ENCODE data around the gene TBC1D14.
"Not testable (repeated sequence)": the region's sequence is repeated elsewhere in the genome, so short reads cannot be mapped to it uniquely, and the experiment has no call there.

The TBC1D14 gene

GRCh38 chr4:6890971-6891370 is 18.7 kb upstream of the TBC1D14 start:
- not testable (repeated sequence) for DNase-seq

GRCh38 chr4:6891436-6892170 is 18.0 kb upstream of the TBC1D14 start:
- no peak for DNase-seq

- no peak for DNase-seq
Measured at GRCh38 chr4:6892190-6892908, 17.3 kb upstream of the TBC1D14 start.

- DNase-seq = no peak
Measured at GRCh38 chr4:6892909-6893202, 16.8 kb upstream of the TBC1D14 start.

GRCh38 chr4:6893449-6894085 is 16.1 kb upstream of the TBC1D14 start:
- DNase-seq = no peak

GRCh38 chr4:6894086-6894478 is 15.5 kb upstream of the TBC1D14 start:
- DNase-seq = no peak

GRCh38 chr4:6894528-6895498 is 14.8 kb upstream of the TBC1D14 start:
- no peak for DNase-seq

GRCh38 chr4:6896035-6896434 is 13.6 kb upstream of the TBC1D14 start:
- DNase-seq = no peak

- no peak for DNase-seq
Measured at GRCh38 chr4:6898763-6899162, 10.9 kb upstream of the TBC1D14 start.

- DNase-seq = no peak
Measured at GRCh38 chr4:6900181-6900812, 9.3 kb upstream of the TBC1D14 start.

GRCh38 chr4:6900956-6901355 is 8.7 kb upstream of the TBC1D14 start:
- DNase-seq = no peak

- no peak for DNase-seq
Measured at GRCh38 chr4:6901669-6902317, 7.8 kb upstream of the TBC1D14 start.

- no peak for DNase-seq
Measured at GRCh38 chr4:6902318-6903042, 7.1 kb upstream of the TBC1D14 start.

- no peak for DNase-seq
Measured at GRCh38 chr4:6905516-6906445, 3.8 kb upstream of the TBC1D14 start.

- not testable (repeated sequence) for DNase-seq
Measured at GRCh38 chr4:6906486-6906885, 3.1 kb upstream of the TBC1D14 start.

GRCh38 chr4:6907658-6908191 is 1.9 kb upstream of the TBC1D14 start:
- DNase-seq = no peak

- DNase-seq = no peak
Measured at GRCh38 chr4:6908432-6909112, 1.1 kb upstream of the TBC1D14 start.

GRCh38 chr4:6909970-6910339 is 329 bp downstream of the TBC1D14 start:
- peak; percentile 56 for DNase-seq

- DNase-seq = no peak
Measured at GRCh38 chr4:6910340-6910959, 824 bp downstream of the TBC1D14 start.
